ENCODE measurements around the gene TRMT10B.
A peak's percentile ranks its signal among the peaks of the same experiment; 100 is the strongest.

Gene TRMT10B, protein sequence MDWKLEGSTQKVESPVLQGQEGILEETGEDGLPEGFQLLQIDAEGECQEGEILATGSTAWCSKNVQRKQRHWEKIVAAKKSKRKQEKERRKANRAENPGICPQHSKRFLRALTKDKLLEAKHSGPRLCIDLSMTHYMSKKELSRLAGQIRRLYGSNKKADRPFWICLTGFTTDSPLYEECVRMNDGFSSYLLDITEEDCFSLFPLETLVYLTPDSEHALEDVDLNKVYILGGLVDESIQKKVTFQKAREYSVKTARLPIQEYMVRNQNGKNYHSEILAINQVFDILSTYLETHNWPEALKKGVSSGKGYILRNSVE

DNA sequence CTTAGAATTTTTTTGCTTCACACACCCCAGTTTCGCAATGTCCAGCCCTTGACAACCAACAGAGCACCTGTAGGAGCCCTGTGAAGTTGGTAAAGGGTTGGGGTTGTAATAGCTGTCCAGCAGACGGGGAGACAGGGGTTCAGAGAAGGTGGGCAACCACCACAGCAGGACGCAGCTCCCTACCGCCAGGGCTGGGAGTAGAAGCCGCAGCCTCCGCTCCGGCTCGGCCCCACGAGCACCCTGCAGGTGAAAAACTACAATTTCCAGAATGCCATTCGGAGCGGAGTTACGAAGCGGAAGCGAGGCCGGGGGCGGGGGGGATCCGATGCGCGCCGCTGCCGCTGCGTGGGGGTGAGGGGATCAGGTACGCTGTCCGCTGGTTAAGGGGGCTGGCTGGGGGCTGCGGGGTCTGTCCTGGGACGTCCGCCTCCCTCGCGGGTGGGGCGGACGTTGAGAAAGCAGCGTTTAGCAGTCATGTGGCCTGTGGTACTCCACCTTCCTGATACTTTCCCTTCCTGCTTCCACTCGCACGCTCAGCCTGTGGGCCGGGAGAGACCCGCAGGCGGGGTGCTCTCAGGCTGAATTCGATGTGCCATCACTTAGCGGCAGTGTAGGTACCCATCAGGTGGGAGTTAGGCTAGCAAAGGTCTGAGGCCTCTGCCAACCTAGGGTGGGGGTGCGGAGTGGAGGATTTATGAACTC lies at the start of gene TRMT10B:
TSS of gene TRMT10B (plus strand) at position 317 of the 702 bp plus-strand sequence. CDS start 8,127 bp downstream, outside the sequence.
- DNase-seq: peak; percentile 61 to 68

DNA sequence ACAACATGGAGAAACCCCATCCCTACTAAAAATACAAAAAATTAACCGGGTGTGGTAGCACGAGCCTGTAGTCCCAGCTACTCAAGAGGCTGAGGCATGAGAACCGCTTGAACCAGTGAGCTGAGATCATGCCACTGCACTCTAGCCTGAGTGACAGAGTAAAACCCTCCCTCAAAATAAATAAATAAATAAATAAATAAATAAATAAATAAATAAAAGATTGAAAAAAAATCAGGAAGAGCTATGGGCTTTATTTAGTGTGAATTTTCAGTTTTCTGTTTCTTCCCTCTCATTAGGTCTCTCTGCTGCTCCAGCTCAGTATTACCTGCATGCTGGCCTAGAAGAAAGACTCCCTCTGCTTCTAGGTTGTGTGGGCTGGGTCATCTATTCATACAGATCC lies 47.8 kb upstream of the TRMT10B start:
- DNase-seq: no peak

DNA sequence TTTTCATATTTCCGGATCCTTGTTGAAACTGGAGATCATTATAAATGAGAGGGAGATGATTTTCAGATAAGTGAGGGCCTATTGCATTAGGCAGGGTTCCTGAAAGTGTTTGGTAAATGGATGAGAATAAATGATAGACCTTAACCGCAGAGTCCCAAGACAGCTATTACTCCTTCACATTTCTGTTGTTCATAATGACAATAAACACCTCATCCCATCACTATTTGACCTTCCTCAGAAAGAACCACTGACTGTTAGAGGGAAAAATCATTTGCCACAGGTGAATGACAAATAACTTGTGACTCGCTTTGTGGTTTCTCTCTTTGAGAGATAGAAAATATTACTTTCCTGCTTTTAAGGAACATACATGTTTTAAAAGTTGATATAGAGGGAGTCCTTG lies 47.3 kb upstream of the TRMT10B start:
- DNase-seq: no peak

DNA sequence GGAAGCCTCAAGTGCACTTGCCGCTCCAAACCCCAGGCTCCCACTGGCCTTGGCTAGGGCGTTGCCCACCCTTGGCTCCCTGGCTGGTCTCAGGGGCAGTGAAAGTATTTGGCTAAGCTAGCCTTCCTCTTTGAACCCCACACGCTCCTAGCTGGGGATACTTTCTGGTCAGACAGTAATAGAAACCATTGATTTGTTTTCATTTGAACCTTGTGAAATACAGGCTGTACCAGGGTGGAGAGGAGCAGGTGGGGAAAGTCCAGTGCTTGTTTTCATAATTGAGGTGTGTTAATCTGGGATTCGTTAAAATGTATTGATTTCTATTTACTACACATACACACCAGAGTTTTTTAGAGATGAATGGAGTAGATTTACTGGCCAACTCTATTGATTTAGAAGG lies 45.9 kb upstream of the TRMT10B start:
- DNase-seq: no peak

DNA sequence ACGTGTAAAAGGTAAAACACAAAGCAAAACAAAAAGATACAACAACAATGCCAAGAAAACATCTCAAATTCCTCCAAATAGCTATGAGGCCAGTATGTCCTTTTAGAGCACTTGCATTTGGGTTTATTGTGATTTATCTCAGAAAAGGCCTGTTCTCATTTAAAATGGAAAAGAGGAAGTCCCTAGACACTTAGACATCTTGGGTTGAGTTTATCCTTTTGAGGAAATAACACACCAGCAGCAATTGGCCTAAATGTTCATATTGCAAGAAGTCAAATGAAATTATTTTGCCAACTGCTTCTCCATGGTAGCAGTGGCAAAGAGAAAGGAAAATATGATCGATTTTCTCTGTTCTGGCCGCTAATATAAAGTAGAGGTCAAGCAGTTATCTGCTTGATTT lies 43.6 kb upstream of the TRMT10B start:
- DNase-seq: peak; percentile 3 to 11

DNA sequence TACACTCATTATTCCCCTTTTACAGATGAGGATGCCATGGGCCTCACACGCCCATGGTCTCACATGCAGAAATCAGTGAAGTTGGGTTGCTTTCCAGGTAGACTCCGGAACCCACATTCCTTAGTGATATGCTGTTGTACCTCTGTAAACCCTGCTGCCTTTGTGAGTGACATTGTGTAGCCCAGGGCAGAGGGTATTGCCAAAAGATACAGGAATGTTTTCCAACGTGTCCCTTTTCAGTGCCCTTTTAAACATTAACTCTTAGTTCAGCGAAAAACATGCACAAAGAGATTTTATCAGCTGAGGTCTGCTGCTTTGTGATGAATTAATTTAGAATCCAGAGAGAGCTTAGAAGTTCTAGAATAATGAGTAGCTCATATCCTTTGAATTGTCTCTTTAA lies 38.3 kb upstream of the TRMT10B start:
- DNase-seq: no peak

DNA sequence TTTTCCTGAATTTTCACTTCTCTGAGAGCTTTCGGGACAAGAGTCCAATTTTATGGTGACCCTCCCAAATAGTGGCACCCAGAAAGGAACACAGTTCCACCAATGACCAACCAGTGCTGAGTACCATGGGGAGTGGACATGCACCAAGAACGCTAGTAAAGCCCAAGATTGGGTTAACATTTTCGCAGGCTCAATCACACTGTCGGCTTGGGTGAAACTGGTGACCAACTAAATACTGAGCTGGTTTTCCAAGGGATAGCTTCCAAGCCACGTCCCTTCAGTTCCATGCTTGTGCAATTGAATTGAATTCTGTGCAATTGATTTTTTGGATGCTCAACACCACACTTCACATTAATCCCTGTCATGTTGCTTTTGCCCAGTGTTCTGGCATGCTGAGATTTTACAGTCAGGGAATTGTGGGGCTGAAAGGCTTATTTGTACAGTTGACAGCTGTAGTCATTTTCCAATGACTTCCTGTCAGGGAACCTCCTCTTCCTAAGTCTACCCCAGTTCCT lies 37.6 kb upstream of the TRMT10B start:
- no peak for DNase-seq

DNA sequence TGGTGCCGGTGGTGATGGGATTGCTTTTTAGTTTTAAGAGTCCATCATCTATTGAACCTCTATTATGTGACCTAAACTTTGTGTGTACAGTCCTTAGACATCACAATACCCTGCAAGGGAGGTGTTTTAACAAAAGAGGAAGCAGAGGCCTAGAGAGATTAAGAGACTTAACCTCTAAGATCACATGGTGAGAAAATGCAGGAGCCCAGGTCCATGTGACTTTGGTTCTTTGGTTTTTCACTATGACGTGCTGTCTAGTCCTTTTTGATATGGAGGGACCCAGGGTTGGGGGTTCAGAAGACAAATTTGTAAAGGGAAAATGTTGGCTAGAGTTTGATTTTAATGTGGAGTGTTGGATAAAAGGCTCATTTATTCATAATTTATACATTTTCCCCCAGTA lies 34.1 kb upstream of the TRMT10B start:
- DNase-seq: no peak

DNA sequence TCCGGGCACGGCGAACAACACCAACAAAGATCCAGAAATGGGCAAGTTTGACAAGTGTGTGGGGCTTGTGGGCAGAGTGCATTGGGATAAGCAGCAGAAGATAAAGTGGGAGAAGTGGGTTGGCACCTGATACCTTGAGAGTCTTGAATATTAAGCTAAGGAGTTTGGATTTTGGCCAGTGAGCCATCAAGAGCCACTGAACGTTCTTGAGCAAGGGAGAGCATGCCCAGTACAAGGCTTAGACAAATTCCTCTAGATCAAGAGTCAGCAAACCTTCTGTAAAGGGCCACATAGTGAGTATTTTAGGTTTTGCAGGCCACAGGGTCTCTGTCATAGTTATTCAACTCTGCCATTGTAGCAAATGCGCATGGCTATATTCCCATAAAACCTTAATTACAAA lies 26.6 kb upstream of the TRMT10B start:
- DNase-seq: no peak

DNA sequence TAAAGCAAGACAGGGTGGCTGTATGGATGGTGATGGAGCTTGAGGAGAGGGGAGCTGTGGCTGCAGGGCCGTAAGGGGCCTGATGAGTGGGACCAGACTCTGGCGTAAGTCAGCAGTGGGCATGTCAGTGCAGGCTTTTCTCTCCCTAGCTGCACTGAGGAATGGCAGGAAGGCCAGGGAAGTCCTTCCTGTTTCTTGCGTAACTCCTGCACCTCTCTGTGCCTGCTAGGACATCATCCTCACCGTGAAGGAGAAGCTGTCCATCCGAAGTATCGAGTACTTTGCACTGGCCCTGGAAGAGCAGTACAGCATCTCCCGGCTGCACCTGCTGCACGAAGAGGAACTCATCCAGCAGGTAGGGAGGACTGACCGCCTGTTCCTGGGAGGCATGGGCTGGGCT lies 24.1 kb upstream of the TRMT10B start:
- DNase-seq: no peak

DNA sequence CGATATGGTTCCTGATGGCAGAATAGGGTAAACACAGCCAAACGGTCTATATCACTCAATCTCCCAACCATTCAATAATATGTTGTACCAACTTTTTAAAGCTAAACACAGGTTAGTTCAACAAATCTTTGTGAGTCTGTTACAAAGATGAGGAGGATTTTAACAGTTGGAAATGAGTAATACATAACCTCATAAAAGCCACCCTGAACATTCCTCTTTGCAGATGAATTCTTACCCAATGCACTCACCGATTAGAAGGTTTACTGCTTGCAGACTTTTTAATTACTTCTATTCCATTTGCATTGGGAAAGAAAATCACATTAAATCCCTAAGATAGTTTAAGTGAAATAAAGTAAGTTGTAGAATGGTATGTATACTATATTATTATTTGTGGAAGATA lies 23.3 kb upstream of the TRMT10B start:
- DNase-seq: no peak

DNA sequence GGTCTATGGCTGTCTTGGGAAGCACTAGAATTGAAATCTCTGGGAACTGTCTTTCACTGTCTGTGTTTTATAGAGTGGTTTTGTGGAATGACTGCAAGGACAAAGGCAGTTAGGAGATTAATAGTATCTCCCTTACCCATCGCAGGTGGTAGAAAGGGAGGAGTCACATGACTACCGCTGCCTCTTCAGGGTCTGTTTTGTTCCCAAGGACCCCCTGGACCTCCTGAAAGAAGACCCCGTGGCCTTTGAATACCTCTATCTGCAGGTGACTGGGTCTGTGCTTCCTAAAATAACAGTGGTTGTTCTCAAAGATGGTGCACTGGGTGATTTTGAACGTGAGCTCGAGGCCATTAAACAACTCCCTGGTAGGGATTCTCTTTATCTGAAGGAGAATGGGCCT lies 22.8 kb upstream of the TRMT10B start:
- DNase-seq: no peak

DNA sequence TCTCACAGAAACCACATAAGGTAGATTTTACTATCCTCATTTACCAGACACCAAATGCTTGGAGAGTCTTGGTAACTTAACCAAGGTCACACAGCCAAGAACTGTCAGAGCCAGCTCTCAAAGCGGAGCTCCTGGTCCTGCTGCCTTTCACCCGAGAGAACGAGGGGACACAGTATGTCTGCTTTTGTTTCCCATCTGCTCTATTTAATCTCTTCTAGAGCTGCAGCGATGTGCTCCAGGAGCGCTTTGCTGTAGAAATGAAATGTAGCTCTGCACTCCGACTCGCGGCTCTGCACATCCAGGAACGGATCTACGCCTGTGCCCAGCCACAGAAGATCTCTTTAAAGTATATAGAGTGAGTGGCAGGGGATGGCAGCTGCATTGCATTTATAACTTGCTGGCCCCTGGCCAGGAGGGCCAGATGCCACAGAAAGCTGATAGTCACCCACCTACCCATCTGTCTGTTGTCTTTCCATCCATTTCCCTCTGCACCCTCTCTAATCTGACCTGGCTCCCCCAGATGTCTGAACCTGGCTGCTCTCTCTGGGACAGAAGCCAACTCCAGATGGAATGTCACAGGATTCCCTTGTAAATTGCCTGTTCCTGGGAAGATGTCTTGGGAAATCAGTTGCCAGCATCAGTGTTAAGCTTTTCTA lies 21.4 kb upstream of the TRMT10B start:
- DNase-seq: no peak

DNA sequence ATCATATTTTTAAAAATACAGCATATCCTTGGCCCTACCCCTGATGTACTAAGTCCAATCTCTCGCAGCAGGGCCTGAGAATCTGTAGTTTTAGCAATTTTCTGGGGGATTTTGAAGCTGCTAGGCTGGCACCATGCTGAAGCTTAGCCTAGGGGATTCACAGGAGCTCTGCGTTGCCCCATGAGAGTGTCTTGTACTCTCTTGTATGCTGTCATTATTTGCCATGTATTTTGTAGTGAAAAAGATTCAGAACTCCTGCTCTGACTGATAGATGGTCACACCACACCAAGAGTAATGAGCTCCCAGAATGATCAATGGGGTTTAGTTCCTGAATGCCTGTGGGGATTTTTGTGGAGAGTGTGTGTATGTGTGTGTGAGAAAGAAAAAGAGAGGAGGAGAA lies 20.7 kb upstream of the TRMT10B start:
- no peak for DNase-seq

DNA sequence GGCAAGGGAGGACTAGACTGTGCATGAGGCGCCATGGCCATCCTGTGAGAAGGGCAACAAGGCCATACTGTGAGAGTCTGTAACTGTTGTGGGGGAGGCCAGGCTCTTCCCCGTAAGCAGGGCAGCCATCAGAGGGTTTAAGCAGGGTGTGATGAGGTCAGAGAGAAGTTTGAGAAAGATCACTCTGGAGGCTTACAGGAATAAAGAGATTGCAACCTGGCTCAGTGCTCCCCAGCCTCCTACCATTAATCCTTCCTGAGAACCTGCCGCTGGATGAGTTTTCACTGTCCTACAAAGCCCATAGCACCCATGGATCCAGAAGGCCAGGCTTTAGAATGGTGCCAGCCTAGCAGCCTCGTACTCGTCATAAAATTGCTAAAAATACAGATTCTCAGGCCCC lies 14.4 kb upstream of the TRMT10B start:
- DNase-seq: no peak

DNA sequence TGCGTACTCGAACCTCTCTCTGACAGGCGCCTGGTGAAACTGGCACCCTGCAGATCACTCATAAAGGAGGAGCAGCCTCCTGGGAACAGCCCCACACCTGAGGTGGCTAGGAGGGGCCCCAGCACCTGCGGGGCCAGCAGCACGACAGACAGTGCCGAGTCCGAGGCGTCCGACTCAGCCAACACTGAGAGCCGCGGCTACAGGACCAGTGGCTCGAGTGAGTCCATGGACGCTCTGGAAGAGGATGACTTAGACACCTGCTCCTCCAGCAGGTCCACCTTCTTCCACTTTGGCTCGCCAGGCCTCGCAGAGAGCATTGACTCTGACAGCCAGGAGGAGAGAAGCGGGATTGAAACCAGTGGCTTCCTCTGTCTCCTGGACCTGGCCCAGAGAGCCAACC lies 13.5 kb upstream of the TRMT10B start:
- DNase-seq: no peak

DNA sequence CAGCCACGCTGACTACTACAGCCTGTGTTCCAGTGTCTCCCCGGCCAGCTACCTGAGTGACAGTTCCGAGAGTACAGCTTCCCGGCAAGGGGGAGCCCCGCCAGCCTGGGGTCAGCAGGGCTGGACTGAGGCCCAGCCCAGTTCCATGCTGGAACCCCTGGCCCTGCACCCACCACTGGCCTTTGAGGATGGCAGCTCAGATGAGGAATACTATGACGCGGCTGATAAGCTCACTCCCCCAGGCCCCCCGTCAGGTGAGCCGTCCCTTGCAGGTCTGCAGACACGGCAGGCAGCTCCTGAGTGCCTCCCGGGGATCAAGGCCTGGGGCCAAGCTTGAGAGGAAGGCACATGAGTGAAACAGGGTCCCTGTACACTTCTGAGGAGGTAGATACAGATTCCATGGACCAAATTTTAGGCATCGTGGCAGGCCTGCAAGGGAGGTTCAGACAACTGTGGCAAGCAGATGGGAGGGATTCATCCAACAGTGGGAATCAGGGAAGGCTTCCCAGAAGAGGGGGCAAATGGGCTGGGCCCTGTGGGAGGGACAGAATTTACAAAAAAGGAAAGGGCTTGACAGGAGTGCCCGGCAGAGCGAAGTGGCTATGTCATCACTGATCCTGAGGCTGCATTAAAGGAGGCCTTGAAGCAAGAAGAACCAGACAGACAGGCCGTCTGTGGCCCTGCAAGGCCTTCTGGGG lies 12.8 kb upstream of the TRMT10B start:
- no peak for DNase-seq

DNA sequence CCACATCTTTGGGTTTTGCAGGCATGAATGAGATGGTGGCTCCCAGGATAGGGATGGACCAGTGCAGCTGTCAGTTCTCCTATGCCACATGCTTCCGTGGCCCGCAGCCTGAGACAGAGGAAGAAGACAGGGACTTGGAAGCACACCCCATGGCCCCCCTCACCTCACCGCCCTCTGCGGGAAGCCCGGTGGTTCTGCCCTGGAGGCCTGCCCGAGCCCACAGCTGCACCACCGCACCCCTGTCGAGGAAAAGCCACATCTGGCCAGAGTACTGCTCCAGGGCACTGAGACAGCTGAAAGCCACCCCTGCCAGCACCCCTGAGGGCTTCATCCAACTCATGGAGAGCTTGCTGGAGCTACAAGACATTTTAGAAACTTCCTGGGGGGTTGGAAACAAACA lies 7.6 kb upstream of the TRMT10B start:
- DNase-seq: no peak

DNA sequence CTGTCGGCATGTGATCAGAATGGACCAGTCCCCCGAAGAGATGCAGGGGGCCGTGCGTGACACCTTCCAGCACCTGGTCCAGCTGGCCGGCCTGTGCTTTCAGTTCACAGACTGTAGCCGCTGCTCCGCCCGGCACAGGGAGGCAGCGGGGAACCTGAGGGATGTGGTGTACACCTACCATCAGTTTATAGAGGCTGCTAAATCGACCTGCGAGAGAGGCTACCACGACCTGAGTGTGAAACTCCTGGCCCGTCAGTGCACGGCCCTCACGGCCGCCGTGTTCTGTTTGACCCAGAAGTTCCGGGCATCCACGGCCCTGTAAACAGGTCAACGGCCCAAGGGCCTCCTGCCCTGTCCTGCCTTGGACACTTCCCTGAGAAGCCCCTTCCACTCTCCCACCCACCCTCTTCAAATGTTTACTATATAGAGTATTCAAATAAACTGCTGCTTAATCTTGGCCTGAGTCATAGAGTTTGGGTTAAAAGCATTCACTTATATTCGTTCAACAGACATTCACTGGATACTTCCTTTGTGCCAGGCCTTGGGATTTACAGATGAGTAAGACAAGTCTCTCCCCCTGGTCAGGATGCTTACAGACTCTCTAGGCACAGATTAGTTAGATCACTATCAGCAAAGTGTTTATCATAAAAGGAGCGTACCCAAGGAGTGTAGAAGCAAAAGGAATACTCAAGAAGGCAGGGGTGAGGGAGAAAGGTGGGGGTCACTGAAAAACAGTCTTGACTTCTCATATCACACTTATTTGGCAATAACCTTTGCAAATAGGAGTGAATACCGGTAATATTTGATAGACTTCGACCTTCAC lies 6.9 kb upstream of the TRMT10B start:
- DNase-seq: no peak

DNA sequence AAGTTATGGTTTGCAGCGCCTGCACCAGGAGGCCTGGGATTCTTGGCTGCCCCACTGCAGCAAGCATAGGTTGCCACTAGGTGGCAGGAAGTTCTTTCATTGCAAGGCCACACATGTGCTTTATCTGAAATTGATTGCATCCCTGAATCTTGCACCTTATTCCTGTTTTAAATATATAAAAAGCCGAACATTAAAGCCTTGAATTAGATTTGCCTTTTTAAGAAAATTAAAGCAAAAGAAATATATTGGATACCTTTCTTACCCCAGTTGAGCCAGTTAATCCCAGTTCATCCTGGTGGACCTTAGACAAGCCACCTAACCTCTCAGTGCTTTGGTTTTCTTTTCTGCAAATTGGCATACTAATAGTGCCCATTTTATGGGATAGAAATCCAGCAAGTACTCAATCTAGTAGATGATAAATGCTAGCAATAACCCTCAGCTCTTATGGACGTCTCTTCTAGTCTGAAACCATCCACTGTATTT lies 6.3 kb upstream of the TRMT10B start:
- DNase-seq: peak; percentile 49 to 71

DNA sequence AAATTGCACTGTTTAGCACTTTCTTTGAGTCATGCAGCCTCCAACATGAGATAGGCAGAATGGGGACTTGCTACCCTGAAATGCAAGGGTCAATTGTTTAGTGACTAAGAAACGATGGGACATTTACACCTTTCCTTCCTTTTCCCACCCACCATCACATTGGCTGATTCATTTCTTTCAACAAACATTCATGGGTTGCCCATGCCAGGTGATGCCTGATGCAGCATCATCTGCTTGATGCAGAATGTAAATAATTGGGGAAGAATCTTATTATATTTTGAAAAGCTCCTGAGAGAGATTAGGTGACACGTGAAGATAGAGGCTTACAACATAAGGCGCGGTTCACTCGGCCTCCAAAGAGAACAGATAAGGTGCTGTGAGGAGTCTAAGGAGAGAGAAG lies 4.5 kb upstream of the TRMT10B start:
- no peak for DNase-seq

DNA sequence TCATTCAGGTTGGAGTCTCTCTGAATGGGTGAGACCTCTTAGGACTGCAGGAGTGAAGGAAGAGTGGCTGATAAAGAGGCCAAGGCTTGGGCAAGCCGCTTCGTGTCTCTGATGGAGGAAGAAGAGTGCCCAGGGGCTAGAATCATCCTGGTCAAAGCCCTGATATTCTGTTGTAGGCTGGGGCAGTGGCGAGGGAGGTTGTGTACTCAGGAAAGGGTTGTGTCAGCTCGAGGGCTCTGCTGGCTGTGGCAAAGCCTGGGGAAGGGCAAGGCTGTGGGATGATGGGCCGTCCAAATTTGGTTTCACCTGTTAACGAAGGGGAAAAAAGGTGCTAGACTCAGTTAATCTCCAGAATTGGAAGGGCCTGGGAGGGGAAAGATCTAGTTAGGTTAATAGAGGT lies 2.4 kb upstream of the TRMT10B start:
- no peak for DNase-seq

All from AML-193 (cell line).